Pancreas (tissue), 10 donors: Measurements from ENCODE around the gene ARHGEF26. TPM values are rescaled to one million over a fixed set of nuclear protein-coding genes. Genes with fewer than 3 reads are reported as not detected.

Experiments
- ATAC-seq, 4 donors: fragments of 200-7000 bp; cut with Tn5 transposase; one replicate each; pipeline versions ENCODE4 v1.8.0 to v1.9.1; 2020; ENCODE audit warnings: mild to moderate bottlenecking in 4 of 4, moderate library complexity in 4 of 4
- DNase-seq, 6 donors: peaks; one replicate each; pipeline ENCODE4 v3.0.0-alpha.2; 2020
- FAIRE-seq: peaks from 2 replicates; lab custom pipeline; 2012; peaks lifted over from hg19 to GRCh38; lab: Jason Lieb, UNC
- H3K27ac ChIP-seq, 4 donors: fragments of 200-600 bp; sonication (generic); 1 replicate in 3 of 4; 2 replicates in 1 of 4; pipeline versions ENCODE4 v1.5.0 to v1.8.0; 2020
- H3K27me3 ChIP-seq, 4 donors: fragments of 200-600 bp; one replicate each; pipeline ENCODE4 v1.8.0; 2021
- H3K36me3 ChIP-seq, 3 donors: fragments of 200-600 bp; sonication (generic) in 1 of 3; one replicate each; pipeline versions ENCODE4 v1.5.0 to v1.8.0; 2020 to 2021
- H3K4me1 ChIP-seq, 3 donors: fragments of 200-600 bp; one replicate each; pipeline ENCODE4 v1.8.0; 2021
- H3K4me3 ChIP-seq, 4 donors: fragments of 200-600 bp; sonication (generic) in 2 of 4; one replicate each; pipeline versions ENCODE4 v1.5.0 to v1.8.0; 2020 to 2021
- H3K9me3 ChIP-seq, 4 donors: fragments of 200-600 bp; one replicate each; pipeline ENCODE4 v1.8.0; 2021
- WGBS, 2 donors: extraction: QIAGEN DNeasy Blood & Tissue Kit; methylation state at CpG; one replicate each; pipeline ENCODE4 v1.1.7; 2013; 5-methylcytosine and 5-hydroxymethylcytosine counted together
- intact Hi-C, 3 donors: fragments of 100-400 bp; cut with DNase I; formaldehyde crosslinking; loops; one replicate each; pipeline versions ENCODE4 v1.11.1 to v1.14.2; 2022
- polyA plus RNA-seq, 2 donors: library from polyadenylated mRNA; stranded (reverse); fragments of 200-250 nt; gene quantifications; one replicate each; pipeline ENCODE4 v1.2.3, GENCODE V29; 2013
- total RNA-seq, 6 donors: library from RNA; stranded (reverse); fragmentation: NEBNext Ultra II Directional in 4 of 6; extraction: Animal tissue kit (Norgen Biotek cat#: 25700) in 4 of 6; gene quantifications; one replicate each; pipeline versions ENCODE4 v1.2.1 to v1.2.4, GENCODE V29; 2021 to 2023
- TF ChIP-seq, protein P1 (sequence below), 4 donors: fragments of 200-600 bp; sonication (generic) in 3 of 4; IDR thresholded peaks; one replicate each; pipeline versions ENCODE4 v1.5.0 to v1.8.0; 2021; ENCODE audit warnings: antibody characterized with exemption in 4 of 4
- donor health status: healthy with polysubstance abuse.
- donor health status: DM: no; HTN: no; CAD: no; lungs with moderate emphysema.
- donor health status: DM: no; HTN: no; CAD: no.
- donor health status: control.
- donor health status: control.
- donor health status: Bipolar disorder and iron deficiency.
- donor health status: DM: yes; HTN: yes; CAD: no.
- donor health status: DM: no; HTN: no; CAD: no.
- donor health status: DM: no; HTN: no; CAD: no.
- donor health status: DM: yes; HTN: yes; CAD: no.

ARHGEF26 gene, protein sequence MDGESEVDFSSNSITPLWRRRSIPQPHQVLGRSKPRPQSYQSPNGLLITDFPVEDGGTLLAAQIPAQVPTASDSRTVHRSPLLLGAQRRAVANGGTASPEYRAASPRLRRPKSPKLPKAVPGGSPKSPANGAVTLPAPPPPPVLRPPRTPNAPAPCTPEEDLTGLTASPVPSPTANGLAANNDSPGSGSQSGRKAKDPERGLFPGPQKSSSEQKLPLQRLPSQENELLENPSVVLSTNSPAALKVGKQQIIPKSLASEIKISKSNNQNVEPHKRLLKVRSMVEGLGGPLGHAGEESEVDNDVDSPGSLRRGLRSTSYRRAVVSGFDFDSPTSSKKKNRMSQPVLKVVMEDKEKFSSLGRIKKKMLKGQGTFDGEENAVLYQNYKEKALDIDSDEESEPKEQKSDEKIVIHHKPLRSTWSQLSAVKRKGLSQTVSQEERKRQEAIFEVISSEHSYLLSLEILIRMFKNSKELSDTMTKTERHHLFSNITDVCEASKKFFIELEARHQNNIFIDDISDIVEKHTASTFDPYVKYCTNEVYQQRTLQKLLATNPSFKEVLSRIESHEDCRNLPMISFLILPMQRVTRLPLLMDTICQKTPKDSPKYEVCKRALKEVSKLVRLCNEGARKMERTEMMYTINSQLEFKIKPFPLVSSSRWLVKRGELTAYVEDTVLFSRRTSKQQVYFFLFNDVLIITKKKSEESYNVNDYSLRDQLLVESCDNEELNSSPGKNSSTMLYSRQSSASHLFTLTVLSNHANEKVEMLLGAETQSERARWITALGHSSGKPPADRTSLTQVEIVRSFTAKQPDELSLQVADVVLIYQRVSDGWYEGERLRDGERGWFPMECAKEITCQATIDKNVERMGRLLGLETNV
- total RNA-seq, result 1 to 10 TPM; 2.7 to 6.5 (median 4.4) TPM
- polyA plus RNA-seq, result 1 to 10 TPM; 5.2 to 5.4 TPM

DNA sequence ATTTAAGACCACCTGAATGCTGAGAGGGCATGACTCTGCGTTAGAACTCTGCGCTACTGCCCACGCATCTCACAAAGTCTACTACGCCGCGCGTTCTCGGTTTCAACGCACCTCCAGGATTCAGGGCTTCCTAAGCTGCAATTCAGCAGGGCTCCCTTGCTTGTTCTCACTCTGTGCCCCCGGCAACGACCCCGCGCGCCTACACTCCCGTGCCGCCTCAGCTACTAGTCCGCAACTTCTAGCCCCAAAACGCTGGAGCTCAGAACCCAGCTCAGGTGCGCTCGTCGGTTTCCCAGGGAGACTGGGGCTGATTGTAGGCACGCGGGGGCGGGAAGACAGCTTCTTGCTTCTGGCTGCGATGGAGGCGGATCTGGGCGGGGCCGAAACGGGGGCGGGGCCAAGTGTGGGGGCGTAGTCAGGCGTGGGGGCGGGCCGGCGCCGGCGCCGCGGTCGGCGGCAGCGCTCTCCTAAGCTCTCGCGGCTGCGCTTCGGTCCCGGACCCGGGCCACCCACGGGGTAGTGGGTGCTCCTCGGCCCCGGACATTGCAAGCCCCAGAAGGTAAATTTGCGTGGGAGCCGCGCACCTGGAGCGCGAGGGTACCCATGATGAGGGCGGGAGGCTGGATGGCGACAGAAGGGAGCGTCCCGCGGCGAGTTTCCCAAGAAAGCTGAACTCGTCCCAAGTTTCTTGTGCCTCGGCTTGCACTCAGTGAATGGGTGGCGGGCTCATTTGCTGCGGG is at the start of gene ARHGEF26:
Gene ARHGEF26 (plus strand): TSS at position 430 of the 740 bp plus-strand sequence. CDS start 603 bp downstream, outside the sequence.
- no peaks in the 10 kb centered on the region for H3K9me3 ChIP-seq
- H3K36me3 ChIP-seq, result no peaks in the 10 kb centered on the region
- H3K4me1 ChIP-seq, result peaks cover 10 to 23% (median 15%) of the 10 kb centered on the region in 3 donors
- TF ChIP-seq, protein P1, sequence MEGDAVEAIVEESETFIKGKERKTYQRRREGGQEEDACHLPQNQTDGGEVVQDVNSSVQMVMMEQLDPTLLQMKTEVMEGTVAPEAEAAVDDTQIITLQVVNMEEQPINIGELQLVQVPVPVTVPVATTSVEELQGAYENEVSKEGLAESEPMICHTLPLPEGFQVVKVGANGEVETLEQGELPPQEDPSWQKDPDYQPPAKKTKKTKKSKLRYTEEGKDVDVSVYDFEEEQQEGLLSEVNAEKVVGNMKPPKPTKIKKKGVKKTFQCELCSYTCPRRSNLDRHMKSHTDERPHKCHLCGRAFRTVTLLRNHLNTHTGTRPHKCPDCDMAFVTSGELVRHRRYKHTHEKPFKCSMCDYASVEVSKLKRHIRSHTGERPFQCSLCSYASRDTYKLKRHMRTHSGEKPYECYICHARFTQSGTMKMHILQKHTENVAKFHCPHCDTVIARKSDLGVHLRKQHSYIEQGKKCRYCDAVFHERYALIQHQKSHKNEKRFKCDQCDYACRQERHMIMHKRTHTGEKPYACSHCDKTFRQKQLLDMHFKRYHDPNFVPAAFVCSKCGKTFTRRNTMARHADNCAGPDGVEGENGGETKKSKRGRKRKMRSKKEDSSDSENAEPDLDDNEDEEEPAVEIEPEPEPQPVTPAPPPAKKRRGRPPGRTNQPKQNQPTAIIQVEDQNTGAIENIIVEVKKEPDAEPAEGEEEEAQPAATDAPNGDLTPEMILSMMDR (IDR thresholded peaks at IDR 0.05), result no peak
- intact Hi-C loops, result no loop called here
- WGBS, 2 donors, result 1% methylated on average over 65 to 66 of the region's 66 CpGs
- peak within 1 kb of the TSS; percentile 47 to 82 (median 70) for H3K4me3 ChIP-seq
- DNase-seq, result peak; percentile 89 to 97 (median 93)
- H3K27me3 ChIP-seq, result no peaks in the 10 kb centered on the region
- ATAC-seq, result peak; percentile 95 to 97 (median 96)
- peak within 1 kb of the TSS in 3 of 4 donors; percentile 20 to 42 (median 41) for H3K27ac ChIP-seq
- FAIRE-seq, result no peak

DNA sequence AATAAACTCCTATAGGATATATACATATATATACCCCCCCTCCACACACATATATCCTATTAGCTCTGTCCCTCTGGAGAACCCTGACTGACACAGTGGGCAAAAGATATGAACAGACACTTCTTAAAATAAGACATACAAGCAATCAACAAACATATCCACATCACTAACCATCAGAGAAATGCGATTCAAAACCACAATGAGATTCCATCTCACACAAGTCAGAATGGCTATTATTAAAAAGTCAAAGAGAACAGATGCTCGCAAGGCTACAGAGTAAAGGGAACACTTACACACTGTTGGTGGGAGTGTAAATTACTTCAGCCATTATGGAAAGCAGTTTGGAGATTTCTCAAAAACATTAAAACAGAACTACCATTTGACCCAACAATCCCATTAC is 46.2 kb upstream of the ARHGEF26 start:
- no peaks in the 10 kb centered on the region for H3K27me3 ChIP-seq
- H3K36me3 ChIP-seq, result no peaks in the 10 kb centered on the region
- WGBS, 2 donors, result 91 to 97% methylated on average over 2 of the region's 2 CpGs
- no peaks in the 10 kb centered on the region for H3K9me3 ChIP-seq
- TF ChIP-seq, protein P1 (IDR thresholded peaks at IDR 0.05), result no peak
- no peak overlapping the region for H3K27ac ChIP-seq
- DNase-seq, result no peak
- intact Hi-C loops, result no loop called here
- H3K4me3 ChIP-seq, result no peak overlapping the region
- H3K4me1 ChIP-seq, result no peaks in the 10 kb centered on the region
- no peak for ATAC-seq
- no peak for FAIRE-seq

DNA sequence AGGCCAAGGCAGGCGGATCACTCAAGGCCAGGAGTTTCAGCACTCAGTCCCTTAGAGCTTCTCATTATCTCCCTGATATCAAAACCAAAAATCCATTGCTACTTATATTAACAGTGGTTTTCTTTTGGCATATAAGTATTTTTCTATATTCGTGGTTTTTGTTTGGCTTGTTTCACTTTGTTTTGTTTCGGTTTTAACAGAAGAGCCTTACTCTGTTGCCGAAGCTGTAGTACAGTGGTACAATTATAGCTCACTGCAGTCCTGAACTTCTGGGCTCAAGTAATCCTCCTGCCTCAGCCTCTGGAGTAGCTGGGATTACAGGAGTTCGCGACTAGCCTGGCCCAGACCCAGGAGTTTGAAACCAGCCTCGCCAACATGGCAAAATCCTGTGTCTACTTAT is 42.5 kb upstream of the ARHGEF26 start:
- intact Hi-C loops, result no loop called here
- no peak for FAIRE-seq
- no peak for ATAC-seq
- no peaks in the 10 kb centered on the region for H3K4me1 ChIP-seq
- no peaks in the 10 kb centered on the region for H3K27me3 ChIP-seq
- TF ChIP-seq, protein P1 (IDR thresholded peaks at IDR 0.05), result no peak
- no peak for DNase-seq
- H3K4me3 ChIP-seq, result no peak overlapping the region
- H3K9me3 ChIP-seq, result no peaks in the 10 kb centered on the region
- 73 to 79% methylated on average over 7 of the region's 7 CpGs for WGBS, 2 donors
- no peaks in the 10 kb centered on the region for H3K36me3 ChIP-seq
- no peak overlapping the region for H3K27ac ChIP-seq

DNA sequence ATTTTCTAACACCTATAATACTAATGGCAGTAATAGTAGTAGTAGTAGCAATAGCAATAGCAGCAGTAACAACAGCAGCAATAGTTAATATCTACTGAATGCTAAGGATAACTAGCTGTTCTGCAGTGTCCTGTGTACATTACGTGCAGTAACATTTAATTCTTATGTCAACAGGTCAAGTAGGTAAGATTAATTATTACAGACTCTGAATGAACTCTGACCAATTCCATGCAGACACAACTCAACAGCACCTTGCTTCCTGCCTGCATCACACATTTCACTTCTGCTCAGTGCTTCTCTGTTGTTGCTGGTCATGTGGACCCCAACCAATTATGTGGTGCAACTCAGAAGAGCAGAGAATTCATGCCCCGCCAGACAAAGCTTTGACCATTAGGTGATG is 39.9 kb upstream of the ARHGEF26 start:
- 61 to 63% methylated on average over 2 of the region's 2 CpGs for WGBS, 2 donors
- Histone ChIP-seq H3K9me3 (no peaks in the 10 kb centered on the region), H3K4me1 (no peaks in the 10 kb centered on the region), H3K27ac (no peak overlapping the region), H3K4me3 (no peak overlapping the region), H3K27me3 (no peaks in the 10 kb centered on the region), H3K36me3 (no peaks in the 10 kb centered on the region)
- ATAC-seq (no peak), FAIRE-seq (no peak), DNase-seq (no peak)
- intact Hi-C loops, result no loop called here
- TF ChIP-seq, protein P1 (IDR thresholded peaks at IDR 0.05), result no peak
